H1 (cell line): ENCODE measurements around the gene FECH. TPM values are rescaled to one million over a fixed set of nuclear protein-coding genes. Genes with fewer than 3 reads are reported as not detected.
A peak's percentile ranks its signal among the peaks of the same experiment; 100 is the strongest.

Source experiments
- CTCF ChIA-PET: fragments of 300-600 bp; sonication (Branson Sonifier 250); formaldehyde crosslinking; loops from one replicate; lab custom pipeline; 2021; ENCODE audit not compliant: partially characterized antibody; lab: Charles Lee
- POLR2A ChIA-PET: fragments of 300-600 bp; sonication (Branson Sonifier 250); formaldehyde crosslinking; loops from one replicate; lab custom pipeline; 2021; ENCODE audit warnings: inconsistent platforms; ENCODE audit not compliant: partially characterized antibody; lab: Charles Lee
- DNase-seq, 2 experiments: peaks; one replicate each; pipeline versions ENCODE4 v3.0.0 to v3.0.0-alpha.2; 2010 to 2022; ENCODE audit warnings: low spot score in 2 of 2, low read depth in 1 of 2, mixed read lengths in 1 of 2
- FAIRE-seq: peaks from 2 replicates; lab custom pipeline; 2011; peaks lifted over from hg19 to GRCh38; lab: Jason Lieb, UNC
- H2AFZ ChIP-seq: 2 replicates; pipeline ENCODE4 v1.8.1; 2012; ENCODE audit warnings: low read length, inconsistent platforms
- H2AK5ac ChIP-seq: 2 replicates; pipeline ENCODE4 v1.6.1; 2013; ENCODE audit warnings: low read depth, low read length
- H2BK120ac ChIP-seq: replicated peaks from 2 replicates; pipeline ENCODE3; 2013; ENCODE audit warnings: low read depth, low read length, inconsistent platforms
- H2BK12ac ChIP-seq: 2 replicates; pipeline ENCODE4 v1.6.1; 2013; ENCODE audit warnings: low read depth, low read length
- H2BK15ac ChIP-seq: 2 replicates; pipeline ENCODE4 v1.6.1; 2013; ENCODE audit warnings: low read length
- H2BK20ac ChIP-seq: 2 replicates; pipeline ENCODE4 v1.6.1; 2013; ENCODE audit warnings: low read length
- H2BK5ac ChIP-seq: 2 replicates; pipeline ENCODE4 v1.6.1; 2013; ENCODE audit warnings: low read depth, low read length
- H3K14ac ChIP-seq: 2 replicates; pipeline ENCODE4 v1.6.1; 2013; ENCODE audit warnings: inconsistent platforms; ENCODE audit not compliant: insufficient read length
- H3K18ac ChIP-seq: 2 replicates; pipeline ENCODE4 v1.6.1; 2013; ENCODE audit warnings: low read length; ENCODE audit errors: extremely low read depth
- H3K23ac ChIP-seq: 2 replicates; pipeline ENCODE4 v1.6.1; 2013; ENCODE audit warnings: inconsistent platforms; ENCODE audit not compliant: insufficient read length
- H3K23me2 ChIP-seq: 2 replicates; pipeline ENCODE4 v1.6.1; 2013; ENCODE audit warnings: low read depth, low read length
- H3K27ac ChIP-seq: 2 replicates; pipeline ENCODE4 v1.6.1; 2011; ENCODE audit warnings: low read depth, low read length, inconsistent platforms
- H3K27me3 ChIP-seq, 4 experiments: replicated peaks in 1 of 4; 1 replicate in 1 of 4; 2 replicates in 3 of 4; pipeline versions ENCODE4 v1.6.1 to v1.8.1; 2011 to 2013; ENCODE audit warnings: low read length in 3 of 4, mild to moderate bottlenecking in 3 of 4, inconsistent platforms in 2 of 4, mixed read lengths in 2 of 4, moderate library complexity in 1 of 4; ENCODE audit not compliant: control insufficient read depth in 3 of 4, insufficient read depth in 3 of 4; ENCODE audit errors: extremely low read depth in 1 of 4
- H3K36me3 ChIP-seq, 4 experiments: 2 replicates each; pipeline versions ENCODE4 v1.6.1 to v1.8.1; 2011 to 2013; ENCODE audit warnings: mild to moderate bottlenecking in 4 of 4, low read length in 3 of 4, moderate library complexity in 2 of 4, control low read depth in 1 of 4, inconsistent platforms in 1 of 4; ENCODE audit not compliant: insufficient read depth in 4 of 4, control insufficient read depth in 2 of 4
- H3K4ac ChIP-seq: replicated peaks from 2 replicates; pipeline ENCODE3; 2013; ENCODE audit warnings: low read length, low read depth, mixed read lengths, inconsistent platforms; ENCODE audit not compliant: insufficient read length
- H3K4me1 ChIP-seq, 4 experiments: replicated peaks in 1 of 4; 1 replicate in 1 of 4; 2 replicates in 3 of 4; pipeline versions ENCODE4 v1.6.1 to v1.8.1; 2011 to 2013; ENCODE audit warnings: low read length in 3 of 4, inconsistent platforms in 2 of 4, mixed read lengths in 1 of 4; ENCODE audit not compliant: insufficient read depth in 4 of 4, control insufficient read depth in 3 of 4
- H3K4me2 ChIP-seq, 2 experiments: 2 replicates each; pipeline versions ENCODE4 v1.6.1 to v1.8.1; 2011 to 2013; ENCODE audit warnings: low read depth in 2 of 2, low read length in 2 of 2, control low read depth in 1 of 2, inconsistent platforms in 1 of 2, mild to moderate bottlenecking in 1 of 2; ENCODE audit not compliant: insufficient read depth in 1 of 2
- H3K4me3 ChIP-seq, 4 experiments: fragments of 200-600, 300-600 bp in 1 of 4; sonication (generic), shearing (Covaris generic), sonication (Bioruptor Twin) in 1 of 4; 2 replicates each; pipeline versions ENCODE4 v1.5.1 to v1.8.1; 2011 to 2016; ENCODE audit warnings: low read length in 4 of 4, low read depth in 3 of 4, control low read depth in 2 of 4, inconsistent platforms in 2 of 4, mild to moderate bottlenecking in 2 of 4, mixed read lengths in 1 of 4, moderate library complexity in 1 of 4; ENCODE audit not compliant: insufficient read depth in 2 of 4; ENCODE audit errors: extremely low read depth in 1 of 4
- H3K56ac ChIP-seq: replicated peaks from 2 replicates; pipeline ENCODE3; 2013; ENCODE audit warnings: low read depth, mild to moderate bottlenecking, mixed read lengths, low read length, inconsistent platforms; ENCODE audit not compliant: insufficient read length
- H3K79me1 ChIP-seq: 2 replicates; pipeline ENCODE4 v1.6.1; 2013; ENCODE audit warnings: low read depth, low read length, control low read depth
- H3K79me2 ChIP-seq, 2 experiments: 2 replicates each; pipeline versions ENCODE4 v1.6.1 to v1.8.1; 2012 to 2013; ENCODE audit warnings: low read length in 2 of 2, mild to moderate bottlenecking in 2 of 2, inconsistent platforms in 1 of 2; ENCODE audit not compliant: insufficient read depth in 2 of 2, control insufficient read depth in 1 of 2
- H3K9ac ChIP-seq, 4 experiments: replicated peaks in 1 of 4; 1 replicate in 1 of 4; 2 replicates in 3 of 4; pipeline versions ENCODE4 v1.6.1 to v1.8.1; 2011 to 2013; ENCODE audit warnings: low read depth in 3 of 4, low read length in 3 of 4, control low read depth in 2 of 4, mild to moderate bottlenecking in 2 of 4, moderate library complexity in 2 of 4, inconsistent platforms in 1 of 4; ENCODE audit errors: extremely low read depth in 1 of 4
- H3K9me3 ChIP-seq, 2 experiments: 2 replicates each; pipeline versions ENCODE4 v1.6.1 to v1.8.1; 2012 to 2013; ENCODE audit warnings: mild to moderate bottlenecking in 2 of 2, moderate library complexity in 2 of 2, control low read depth in 1 of 2, inconsistent platforms in 1 of 2, low read depth in 1 of 2, low read length in 1 of 2, mixed read lengths in 1 of 2; ENCODE audit not compliant: insufficient read depth in 2 of 2
- H4K20me1 ChIP-seq, 2 experiments: replicated peaks in 1 of 2; 2 replicates each; pipeline versions ENCODE3 to v1.8.1; 2011 to 2013; ENCODE audit warnings: inconsistent platforms in 2 of 2, low read length in 2 of 2, mild to moderate bottlenecking in 1 of 2; ENCODE audit not compliant: insufficient read depth in 2 of 2, control insufficient read depth in 1 of 2
- H4K5ac ChIP-seq: 2 replicates; pipeline ENCODE4 v1.6.1; 2013; ENCODE audit warnings: low read length, low read depth, mixed read lengths, inconsistent platforms; ENCODE audit not compliant: insufficient read length
- H4K8ac ChIP-seq: 2 replicates; pipeline ENCODE4 v1.8.0; 2013; ENCODE audit warnings: mild to moderate bottlenecking, moderate library complexity, low read length, inconsistent platforms; ENCODE audit not compliant: insufficient read depth; ENCODE audit errors: extremely low read depth
- H4K91ac ChIP-seq: replicated peaks from 2 replicates; pipeline ENCODE3; 2013; ENCODE audit warnings: low read length, mixed read lengths, inconsistent platforms; ENCODE audit not compliant: insufficient read length
- CREB1 ChIP-seq: IDR thresholded peaks from 2 replicates; pipeline ENCODE4 v1.6.1; 2012; ENCODE audit warnings: inconsistent platforms
- KDM4A ChIP-seq: IDR thresholded peaks from one replicate; pipeline ENCODE4 v1.7.1; 2012; ENCODE audit warnings: low read depth, mild to moderate bottlenecking, moderate library complexity, low read length, inconsistent platforms; ENCODE audit not compliant: severe bottlenecking
- POLR2A ChIP-seq, 2 experiments: IDR thresholded peaks; 1 replicate in 1 of 2; 2 replicates in 1 of 2; pipeline ENCODE4 v1.6.1; 2011; ENCODE audit warnings: low read depth in 2 of 2, low read length in 2 of 2, mild to moderate bottlenecking in 2 of 2; ENCODE audit errors: control extremely low read depth in 1 of 2
- SIN3A ChIP-seq, 2 experiments: IDR thresholded peaks in 1 of 2; conservative IDR thresholded peaks in 1 of 2; 2 replicates each; pipeline ENCODE4 v1.6.1; 2011 to 2012; ENCODE audit warnings: low read length in 2 of 2, improper control_type of control experiment in 1 of 2, low read depth in 1 of 2, mild to moderate bottlenecking in 1 of 2
- SRF ChIP-seq: IDR thresholded peaks from 2 replicates; pipeline ENCODE4 v1.6.1; 2011; ENCODE audit warnings: mild to moderate bottlenecking, low read depth, low read length, moderate library complexity
- TEAD4 ChIP-seq: IDR thresholded peaks from 2 replicates; pipeline ENCODE4 v1.6.1; 2012; ENCODE audit warnings: low read depth, low read length, inconsistent platforms, mixed read lengths
- WGBS, 2 experiments: shearing (Covaris generic) in 1 of 2; methylation state at CpG; one replicate each; pipeline versions ENCODE4 v1.1.6 to v1.1.7; 2013 to 2015; ENCODE audit warnings: low lambda C conversion rate in 2 of 2, mixed read lengths in 2 of 2, inconsistent platforms in 1 of 2, low coverage in 1 of 2, missing lambda C conversion rate in 1 of 2; ENCODE audit not compliant: insufficient replicate concordance in 2 of 2, insufficient coverage in 1 of 2, insufficient read length in 1 of 2; ENCODE audit errors: extremely low coverage in 1 of 2, missing lambda C conversion rate in 1 of 2; 5-methylcytosine and 5-hydroxymethylcytosine counted together
- long read RNA-seq, 2 experiments: library from RNA in 1 of 2; library from capped mRNA in 1 of 2; stranded (forward); transcript quantifications; one replicate each; pipeline ENCODE4 v2.0.0, GENCODE V29; 2021; ENCODE audit warnings: inconsistent platforms in 1 of 2
- polyA minus RNA-seq, 3 experiments: library from RNA; depleted of rRNA, polyadenylated mRNA; stranded (reverse); fragments of >200 nt; gene quantifications; 1 replicate in 2 of 3; 2 replicates in 1 of 3; pipeline ENCODE4 v1.2.3, GENCODE V29; 2011
- polyA plus RNA-seq, 7 experiments: library from polyadenylated mRNA; depleted of rRNA in 3 of 7; stranded (reverse) in 5 of 7; unstranded in 2 of 7; fragments of >200 nt in 5 of 7; fragments of 200-250 nt in 2 of 7; gene quantifications; 1 replicate in 5 of 7; 2 replicates in 1 of 7; 4 replicates in 1 of 7; pipeline versions ENCODE4 v1.2.1 to v1.2.3, GENCODE V29; 2011 to 2013; ENCODE audit warnings: missing spikeins in 2 of 7, mixed read lengths in 2 of 7
- total RNA-seq: library from RNA; stranded (reverse); fragmentation: NEBNext Ultra II Directional; extraction: Animal tissue kit (Norgen Biotek cat#: 25700); gene quantifications from 2 replicates; pipeline ENCODE4 v1.2.1, GENCODE V29; 2021

The FECH gene, protein sequence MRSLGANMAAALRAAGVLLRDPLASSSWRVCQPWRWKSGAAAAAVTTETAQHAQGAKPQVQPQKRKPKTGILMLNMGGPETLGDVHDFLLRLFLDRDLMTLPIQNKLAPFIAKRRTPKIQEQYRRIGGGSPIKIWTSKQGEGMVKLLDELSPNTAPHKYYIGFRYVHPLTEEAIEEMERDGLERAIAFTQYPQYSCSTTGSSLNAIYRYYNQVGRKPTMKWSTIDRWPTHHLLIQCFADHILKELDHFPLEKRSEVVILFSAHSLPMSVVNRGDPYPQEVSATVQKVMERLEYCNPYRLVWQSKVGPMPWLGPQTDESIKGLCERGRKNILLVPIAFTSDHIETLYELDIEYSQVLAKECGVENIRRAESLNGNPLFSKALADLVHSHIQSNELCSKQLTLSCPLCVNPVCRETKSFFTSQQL
- total RNA-seq (20.4 and 26.6 TPM in 2 replicates), polyA plus RNA-seq (2011; rRNA removed) (12.3 and 13.1 TPM in 2 replicates), polyA minus RNA-seq (2011; rRNA and poly(A)+ RNA removed) (17.0 and 29.3 TPM in 2 replicates)
- 14.7 TPM for polyA plus RNA-seq (2011; cell fraction: cytosol; rRNA removed)
- 17.4 TPM for polyA plus RNA-seq (2011; cell fraction: nucleus; rRNA removed)
- 16.0 to 21.6 TPM (median 19.7 TPM) in 4 replicates for polyA plus RNA-seq (2012, experiment 1 of 2)
- 6.1 TPM for polyA plus RNA-seq (2012, experiment 2 of 2)
- polyA plus RNA-seq (2013, experiment 1 of 2) = 27.0 TPM
- 27.9 TPM for polyA plus RNA-seq (2013, experiment 2 of 2)
- 15.6 TPM for polyA minus RNA-seq (2011; cell fraction: cytosol; rRNA and poly(A)+ RNA removed)
- 17.5 TPM for polyA minus RNA-seq (2011; cell fraction: nucleus; rRNA and poly(A)+ RNA removed)
- long read RNA-seq, experiment 1, partial matches to known transcripts = 6 of 18 reads
- long read RNA-seq, experiment 1, other reads (novel, unspliced or antisense) = 8 of 18 reads
- long read RNA-seq, experiment 2, partial matches to known transcripts = 0 of 4 reads
- long read RNA-seq, experiment 2, other reads (novel, unspliced or antisense) = 3 of 4 reads

DNA sequence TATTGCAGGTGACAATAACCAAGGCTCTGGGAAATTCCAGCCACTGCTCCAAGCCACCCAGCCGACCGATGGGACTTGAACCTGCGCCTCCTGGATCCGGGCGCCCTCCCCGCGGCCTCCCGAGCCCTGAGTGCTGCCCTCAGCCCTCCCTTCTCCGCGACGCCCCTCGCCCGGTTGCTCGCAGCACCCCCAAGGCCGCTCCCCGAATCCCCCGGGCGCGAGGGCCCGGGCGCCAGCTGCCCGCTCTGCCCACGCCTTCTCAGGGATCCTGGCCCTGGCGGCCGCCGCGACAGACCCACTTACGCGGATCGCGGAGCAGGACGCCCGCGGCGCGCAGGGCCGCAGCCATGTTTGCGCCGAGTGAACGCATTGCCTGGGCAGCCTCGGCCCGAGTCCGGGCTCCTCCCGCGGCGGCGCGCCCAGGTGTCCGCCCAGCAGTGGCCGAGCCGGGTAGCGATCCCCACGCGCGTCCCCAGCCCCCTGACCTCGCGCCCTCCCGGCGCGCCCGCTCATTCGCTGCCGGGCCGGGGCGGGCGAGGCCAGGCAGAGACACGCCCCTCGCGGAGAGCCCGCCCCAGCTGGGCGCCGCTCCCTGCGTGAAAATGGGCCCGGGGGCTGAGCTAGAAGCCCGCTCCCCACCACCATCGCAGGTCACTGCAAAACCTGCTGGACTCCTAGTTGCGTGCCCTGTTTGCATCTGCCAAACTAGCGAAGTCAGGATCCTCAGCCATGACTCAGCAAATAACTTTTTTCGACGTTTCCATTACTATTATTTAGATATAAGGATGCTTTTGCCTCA is at the start of gene FECH:
FECH (minus strand) TSS at position 452 of the 799 bp plus-strand sequence; CDS start at position 370, 82 bp downstream.
- Histone ChIP-seq H3K27ac (no peak within 1 kb of the TSS), H2BK15ac (no peak within 1 kb of the TSS; the same call in 1 of the 2 replicates), H3K4ac (peak within 1 kb of the TSS; percentile 83), H3K36me3 (no peaks in the 10 kb centered on the region), H3K4me3 (peak within 1 kb of the TSS; percentile 66 to 79 (median 68)), H3K23ac (no peak within 1 kb of the TSS), H4K8ac (peak within 1 kb of the TSS; percentile 84; the same call in 1 of the 2 replicates), H3K27me3 (no peaks in the 10 kb centered on the region), H3K14ac (no peak within 1 kb of the TSS), H3K4me2 (peak within 1 kb of the TSS; percentile 83 to 89), H3K56ac (no peak within 1 kb of the TSS), H3K4me1 (peaks cover 0 to 6% (median 4%) of the 10 kb centered on the region in 4 experiments; a peak in 5 of 7 replicates), H3K9ac (peak within 1 kb of the TSS; percentile 15 to 85 (median 66); a peak in 5 of 7 replicates), H4K20me1 (no peaks in the 10 kb centered on the region), H2BK120ac (no peak within 1 kb of the TSS), H2BK20ac (no peak within 1 kb of the TSS), H2AK5ac (no peak within 1 kb of the TSS), H3K23me2 (peaks cover 3% of the 10 kb centered on the region; the same call in 1 of the 2 replicates), H4K91ac (peak within 1 kb of the TSS; percentile 22), H2BK12ac (peak within 1 kb of the TSS; percentile 60; the same call in 1 of the 2 replicates), H3K18ac (peak within 1 kb of the TSS; percentile 63), H3K79me2 (no peaks in the 10 kb centered on the region), H3K9me3 (no peaks in the 10 kb centered on the region), H2BK5ac (no peak within 1 kb of the TSS; the same call in 1 of the 2 replicates), H4K5ac (peak within 1 kb of the TSS; percentile 22), H3K79me1 (no peaks in the 10 kb centered on the region; the same call in 1 of the 2 replicates), H2AFZ (peak within 1 kb of the TSS; percentile 90)
- FAIRE-seq (no peak), DNase-seq (peak in 1 of 2 experiments; percentile 74)
- CTCF ChIA-PET = no interaction called here
- WGBS, 2 experiments = 3% methylated on average over 77 of the region's 80 CpGs; no CpG with 5 or more reads in 1 of the 2 experiments
- POLR2A ChIA-PET = interaction anchor here (0.8 to 1.4 kb wide), 3 partner anchors 8 to 35 kb away, joined by 3 to 9 read pairs (median 3); partner anchors contain the start of gene NARS1
- TF ChIP-seq KDM4A = peak; percentile 99
- TF ChIP-seq TEAD4 = no peak
- peak; percentile 51 to 60 for TF ChIP-seq POLR2A (IDR thresholded peaks at IDR 0.05; ENCODE audit: control extremely low read depth in 1 of 2, low read depth in 2 of 2, low read length in 2 of 2)
- TF ChIP-seq CREB1 = no peak
- no peak; a peak in 1 of 4 replicates for TF ChIP-seq SIN3A (conservative IDR thresholded peaks at IDR 0.05 in 1 of 2, IDR thresholded peaks at IDR 0.05 in 1 of 2; ENCODE audit: low read depth in 1 of 2, low read length in 2 of 2)
- TF ChIP-seq SRF = no peak
